HCT116 (cell line): ENCODE measurements around the gene TMEM156. TPM values are rescaled to one million over a fixed set of nuclear protein-coding genes. Genes with fewer than 3 reads are reported as not detected.

Source experiments
- ATAC-seq: fragments of 200-7000 bp; cut with Tn5 transposase; 2 replicates; pipeline ENCODE4 v1.9.1; 2020; ENCODE audit warnings: mild to moderate bottlenecking, moderate library complexity
- BruUV-seq: library from RNA; stranded (reverse); fragments of 400-500 nt; replicated peaks from 2 replicates; lab custom pipeline; 2021; lab: Mats Ljungman, UMichigan
- CTCF ChIA-PET: fragments of 300-600 bp; sonication (Branson Sonifier 250); formaldehyde crosslinking; loops from one replicate; lab custom pipeline; 2021; ENCODE audit warnings: antibody characterized with exemption; lab: Charles Lee
- POLR2A ChIA-PET: fragments of 300-600, 350-600 bp; sonication (Branson Sonifier 250); formaldehyde crosslinking; loops from one replicate; lab custom pipeline; 2021; ENCODE audit warnings: antibody characterized with exemption; lab: Charles Lee
- RAD21 ChIA-PET, 2 experiments: fragments of 300-600 bp; sonication (Branson Sonifier 250); formaldehyde crosslinking; loops; one replicate each; lab custom pipeline; 2023; ENCODE audit warnings: low total read pairs in 2 of 2; ENCODE audit not compliant: uncharacterized antibody in 2 of 2, unreplicated experiment in 2 of 2, low non-redundant PET in 1 of 2; lab: Charles Lee
- DNase-seq: peaks from one replicate; pipeline ENCODE4 v3.0.0-alpha.2; 2010; ENCODE audit warnings: low read depth, low spot score
- H2AFZ ChIP-seq: fragments of 200-600 bp; shearing (Covaris generic), sonication (generic); 2 replicates; pipeline ENCODE4 v1.6.1; 2017; ENCODE audit warnings: low read depth, mixed run types, mixed read lengths, antibody characterized with exemption, low read length; ENCODE audit not compliant: poor library complexity, severe bottlenecking
- H3K27ac ChIP-seq: 2 replicates; pipeline ENCODE4 v1.5.1; 2012; ENCODE audit warnings: low read depth, low read length
- H3K27me3 ChIP-seq: fragments of 200-600 bp; sonication (generic); 2 replicates; pipeline ENCODE4 v1.6.1; 2016; ENCODE audit warnings: mixed run types, low read length, mixed read lengths; ENCODE audit not compliant: insufficient read depth
- H3K36me3 ChIP-seq, 2 experiments: fragments of 200-500 bp in 1 of 2; fragments of 200-600 bp in 1 of 2; sonication (Bioruptor generic) in 1 of 2; sonication (generic) in 1 of 2; 2 replicates each; pipeline versions ENCODE4 v1.5.1 to v1.6.1; 2014 to 2016; ENCODE audit warnings: low read length in 2 of 2, inconsistent platforms in 1 of 2, mixed read lengths in 1 of 2, mixed run types in 1 of 2; ENCODE audit not compliant: insufficient read depth in 2 of 2, control insufficient read depth in 1 of 2
- H3K4me1 ChIP-seq, 2 experiments: fragments of 200-600 bp in 1 of 2; sonication (generic) in 1 of 2; 2 replicates each; pipeline versions ENCODE4 v1.5.1 to v1.6.1; 2012 to 2017; ENCODE audit warnings: low read length in 2 of 2, inconsistent platforms in 1 of 2, mild to moderate bottlenecking in 1 of 2, mixed read lengths in 1 of 2, mixed run types in 1 of 2, moderate library complexity in 1 of 2; ENCODE audit not compliant: insufficient read depth in 2 of 2, control insufficient read depth in 1 of 2
- H3K4me2 ChIP-seq: fragments of 200-600 bp; sonication (generic); 2 replicates; pipeline ENCODE4 v1.6.1; 2017; ENCODE audit warnings: mixed run types, low read length, mixed read lengths
- H3K4me3 ChIP-seq, 2 experiments: fragments of 200-600 bp in 1 of 2; sonication (generic) in 1 of 2; replicated peaks in 1 of 2; 2 replicates each; pipeline ENCODE4 v1.5.1; 2011 to 2016; ENCODE audit warnings: low read length in 2 of 2, control low read depth in 1 of 2, low read depth in 1 of 2, mild to moderate bottlenecking in 1 of 2, mixed read lengths in 1 of 2, mixed run types in 1 of 2
- H3K79me2 ChIP-seq: fragments of 200-600 bp; sonication (generic); 2 replicates; pipeline ENCODE4 v1.6.1; 2017; ENCODE audit warnings: mild to moderate bottlenecking, mixed run types, low read length, moderate library complexity, mixed read lengths; ENCODE audit not compliant: insufficient read depth
- H3K9ac ChIP-seq: fragments of 200-600 bp; sonication (generic); 2 replicates; pipeline ENCODE4 v1.6.1; 2016; ENCODE audit warnings: low read length, mixed read lengths
- H3K9me2 ChIP-seq: fragments of 200-600 bp; sonication (generic), shearing (Covaris generic); 2 replicates; pipeline ENCODE4 v1.6.1; 2017; ENCODE audit warnings: mixed run types, mild to moderate bottlenecking, moderate library complexity; ENCODE audit not compliant: insufficient read depth
- H3K9me3 ChIP-seq, 2 experiments: fragments of 200-500 bp in 1 of 2; fragments of 200-600 bp in 1 of 2; sonication (Bioruptor generic) in 1 of 2; sonication (generic) in 1 of 2; 2 replicates each; pipeline ENCODE4 v1.6.1; 2014 to 2017; ENCODE audit warnings: low read length in 2 of 2, mixed read lengths in 2 of 2, inconsistent platforms in 1 of 2, low read depth in 1 of 2, mild to moderate bottlenecking in 1 of 2, mixed run types in 1 of 2, moderate library complexity in 1 of 2; ENCODE audit not compliant: control insufficient read depth in 1 of 2, insufficient read depth in 1 of 2
- H4K20me1 ChIP-seq: fragments of 200-600 bp; sonication (generic), shearing (Covaris generic); 2 replicates; pipeline ENCODE4 v1.6.1; 2017; ENCODE audit warnings: mixed run types, mild to moderate bottlenecking, moderate library complexity; ENCODE audit not compliant: insufficient read depth
- CTCF ChIP-seq, 3 experiments: fragments of 200-600 bp in 1 of 3; sonication (generic) in 1 of 3; IDR thresholded peaks in 2 of 3; conservative IDR thresholded peaks in 1 of 3; 2 replicates each; pipeline ENCODE4 v1.5.1; 2012 to 2017; ENCODE audit warnings: low read depth in 2 of 3, low read length in 2 of 3, antibody characterized with exemption in 1 of 3, borderline replicate concordance in 1 of 3, control low read depth in 1 of 3, mild to moderate bottlenecking in 1 of 3, mixed read lengths in 1 of 3, mixed run types in 1 of 3, moderate library complexity in 1 of 3; ENCODE audit not compliant: insufficient read depth in 1 of 3
- EZH2 ChIP-seq: fragments of 200-600 bp; sonication (generic); IDR thresholded peaks from 2 replicates; pipeline ENCODE4 v1.6.1; 2017; ENCODE audit warnings: antibody characterized with exemption, mixed run types
- MAX ChIP-seq: IDR thresholded peaks from 2 replicates; pipeline ENCODE4 v1.6.1; 2012
- POLR2AphosphoS5 ChIP-seq: IDR thresholded peaks from 2 replicates; pipeline ENCODE4 v1.6.1; 2011; ENCODE audit warnings: mild to moderate bottlenecking, low read depth, low read length, moderate library complexity
- RAD21 ChIP-seq: IDR thresholded peaks from 2 replicates; pipeline ENCODE4 v1.6.1; 2012; ENCODE audit warnings: low read depth, mild to moderate bottlenecking
- REST ChIP-seq: IDR thresholded peaks from 2 replicates; pipeline ENCODE4 v1.6.1; 2012; ENCODE audit warnings: low read depth
- SIN3A ChIP-seq: IDR thresholded peaks from 2 replicates; pipeline ENCODE4 v1.6.1; 2012; ENCODE audit warnings: low read depth
- TCF7L2 ChIP-seq: IDR thresholded peaks from 2 replicates; pipeline ENCODE4 v1.7.0; 2011; ENCODE audit warnings: borderline replicate concordance, inconsistent platforms; ENCODE audit not compliant: insufficient read depth, insufficient read length; ENCODE audit errors: extremely low read depth
- ZBTB33 ChIP-seq: IDR thresholded peaks from 2 replicates; pipeline ENCODE4 v1.6.1; 2011; ENCODE audit warnings: mild to moderate bottlenecking, low read length, moderate library complexity; ENCODE audit not compliant: insufficient replicate concordance; ENCODE audit errors: extremely low read depth
- ZNF274 ChIP-seq: fragments of 200-500 bp; sonication (Bioruptor generic); IDR thresholded peaks from 2 replicates; pipeline ENCODE4 v1.6.1; 2014; ENCODE audit warnings: mild to moderate bottlenecking, low read depth, low read length, inconsistent platforms
- intact Hi-C: fragments of 100-400 bp; cut with micrococcal nuclease; formaldehyde crosslinking; loops from 2 replicates; pipeline ENCODE4 v1.10.0; 2022
- total RNA-seq: library from RNA; stranded (reverse); gene quantifications from one replicate; pipeline ENCODE4 v1.2.1, GENCODE V29; 2021; ENCODE audit not compliant: unreplicated experiment

TMEM156 gene
- total RNA-seq, 1 experiment from 2014 or later = 0.22 TPM

- intact Hi-C loops = no loop called here
- POLR2A ChIA-PET = no interaction called here
Observed at GRCh38 chr4:38989487-38989886, 42.7 kb downstream of the TMEM156 start.

More at GRCh38 chr4:38989487-38989886, 42.7 kb downstream of the TMEM156 start:
- H3K4me2 ChIP-seq = no peak overlapping the region
- no peaks in the 10 kb centered on the region for H4K20me1 ChIP-seq
- RAD21 ChIA-PET = no interaction called here
- H3K9me2 ChIP-seq = no peaks in the 10 kb centered on the region
- DNase-seq = no peak
- no peaks in the 10 kb centered on the region for H3K79me2 ChIP-seq
- ATAC-seq = no peak
- H3K9ac ChIP-seq = no peak overlapping the region
- H3K27ac ChIP-seq = no peak overlapping the region
- H3K4me3 ChIP-seq = no peak overlapping the region
- H3K27me3 ChIP-seq = no peaks in the 10 kb centered on the region
- TF ChIP-seq RAD21 = no peak
- no peak for TF ChIP-seq POLR2AphosphoS5
- TF ChIP-seq EZH2 = no peak
- TF ChIP-seq CTCF (IDR thresholded peaks at IDR 0.05 in 2 of 3, conservative IDR thresholded peaks at IDR 0.05 in 1 of 3; ENCODE audit: borderline replicate concordance in 1 of 3, insufficient read depth in 1 of 3, low read depth in 2 of 3, low read length in 2 of 3) = no peak
- TF ChIP-seq ZNF274 = no peak
- no peak for TF ChIP-seq MAX
- no peak for TF ChIP-seq SIN3A
- no peak for TF ChIP-seq ZBTB33
- TF ChIP-seq REST = no peak
- no peak for TF ChIP-seq TCF7L2
- TF ChIP-seq, all 23 proteins: peak for 0
- CTCF ChIA-PET = no interaction called here
- peaks cover 9 to 18% of the 10 kb centered on the region in 2 experiments for H3K4me1 ChIP-seq
- no peaks in the 10 kb centered on the region for H3K9me3 ChIP-seq
- no TSS peak for BruUV-seq
- H3K36me3 ChIP-seq = no peaks in the 10 kb centered on the region
- no peak overlapping the region for H2AFZ ChIP-seq
